ENCODE data around the gene RGL3. TPM values are rescaled to one million over a fixed set of nuclear protein-coding genes. Genes with fewer than 3 reads are reported as not detected.

The RGL3 gene
- total and polyA plus RNA-seq, 9 of the 15 experiments (the other 6 are each of a cell fraction or from before 2014, with no cell fraction given): 0.12 to 0.61 (median 0.32) TPM; not detected in 4

GRCh38 chr19:11463391-11463790 is 44.3 kb upstream of the RGL3 start:
- in situ Hi-C loops (cut with MboI) (no loop called here), intact Hi-C loops (cut with micrococcal nuclease) (no loop called here)
- no peak overlapping the region for H2AFZ ChIP-seq (ENCODE audit: low read depth, low read length)
- WGBS (ENCODE audit: insufficient coverage, low coverage, missing lambda C conversion rate): 8% methylated on average over 12 of the region's 12 CpGs
- ChIA-PET POLR2A (interaction anchor here (0.6 kb wide), 1 partner anchor 13 kb away, joined by 3 read pairs; no protein-coding TSS in a partner anchor), CTCF (ENCODE audit: low intra/inter-chr PET ratio) (no interaction called here)
- H3K9me3 ChIP-seq (replicated peaks; ENCODE audit: control insufficient read depth, insufficient read depth, low read depth, low read length): no peaks in the 10 kb centered on the region
- peaks cover 0 to 9% of the 10 kb centered on the region in 2 experiments; a peak in 1 of 5 replicates for H3K4me1 ChIP-seq (replicated peaks in 1 of 2; ENCODE audit: control insufficient read depth in 2 of 2, insufficient read depth in 2 of 2, low read length in 2 of 2)
- 0 out of 2 replicates have a peak, but pooled peaks cover 3% of the 10 kb centered on the region for H4K20me1 ChIP-seq (replicated peaks; ENCODE audit: control insufficient read depth, insufficient read depth, low read length)
- no peak for FAIRE-seq
- H3K4me2 ChIP-seq (ENCODE audit: insufficient read depth, low read length): no peak overlapping the region
- no peaks in the 10 kb centered on the region for H3K79me2 ChIP-seq (ENCODE audit: control insufficient read depth, insufficient read depth, low read length)
- H3K27ac ChIP-seq (ENCODE audit: extremely low read depth, low read depth, low read length): no peak overlapping the region
- H3K9ac ChIP-seq (ENCODE audit: insufficient read depth in 1 of 2, low read depth in 2 of 2, low read length in 2 of 2): no peak overlapping the region
- H3K9me1 ChIP-seq (ENCODE audit: control insufficient read depth, insufficient read depth, low read length): no peaks in the 10 kb centered on the region
- TF ChIP-seq ETV6 (IDR thresholded peaks at IDR 0.05; ENCODE audit: borderline replicate concordance in 1 of 2, low read depth in 2 of 2, low read length in 1 of 2) (no peak), ETV6 (CRISPR knock-in tag; IDR thresholded peaks at IDR 0.05; ENCODE audit: borderline replicate concordance) (no peak), CTBP1 (IDR thresholded peaks at IDR 0.05; ENCODE audit: borderline replicate concordance) (0 out of 2 replicates have a peak, but pooled peaks have one; percentile 25), ATF2 (CRISPR knock-in tag; IDR thresholded peaks at IDR 0.05) (0 out of 2 replicates have a peak, but pooled peaks have one; percentile 35)
- H3K36me3 ChIP-seq (ENCODE audit: control insufficient read depth, insufficient read depth, low read length): no peaks in the 10 kb centered on the region
- no TSS peak for BruUV-seq (replicated peaks)
- peaks cover 7 to 34% of the 10 kb centered on the region in 2 experiments for H3K27me3 ChIP-seq (ENCODE audit: control insufficient read depth in 2 of 2, insufficient read depth in 2 of 2, low read length in 2 of 2)
- no peak; the same call in 2 of the 3 replicates for ATAC-seq
- no peak overlapping the region for H3K4me3 ChIP-seq
- DNase-seq (ENCODE audit: extremely low read depth in 1 of 4, low spot score in 3 of 4): no peak
